ENCODE data around the gene COL9A2. TPM values are rescaled to one million over a fixed set of nuclear protein-coding genes. Genes with fewer than 3 reads are reported as not detected.

COL9A2 gene
- total RNA-seq, 1 donor from 2014 or later: 0.13 TPM

DNA sequence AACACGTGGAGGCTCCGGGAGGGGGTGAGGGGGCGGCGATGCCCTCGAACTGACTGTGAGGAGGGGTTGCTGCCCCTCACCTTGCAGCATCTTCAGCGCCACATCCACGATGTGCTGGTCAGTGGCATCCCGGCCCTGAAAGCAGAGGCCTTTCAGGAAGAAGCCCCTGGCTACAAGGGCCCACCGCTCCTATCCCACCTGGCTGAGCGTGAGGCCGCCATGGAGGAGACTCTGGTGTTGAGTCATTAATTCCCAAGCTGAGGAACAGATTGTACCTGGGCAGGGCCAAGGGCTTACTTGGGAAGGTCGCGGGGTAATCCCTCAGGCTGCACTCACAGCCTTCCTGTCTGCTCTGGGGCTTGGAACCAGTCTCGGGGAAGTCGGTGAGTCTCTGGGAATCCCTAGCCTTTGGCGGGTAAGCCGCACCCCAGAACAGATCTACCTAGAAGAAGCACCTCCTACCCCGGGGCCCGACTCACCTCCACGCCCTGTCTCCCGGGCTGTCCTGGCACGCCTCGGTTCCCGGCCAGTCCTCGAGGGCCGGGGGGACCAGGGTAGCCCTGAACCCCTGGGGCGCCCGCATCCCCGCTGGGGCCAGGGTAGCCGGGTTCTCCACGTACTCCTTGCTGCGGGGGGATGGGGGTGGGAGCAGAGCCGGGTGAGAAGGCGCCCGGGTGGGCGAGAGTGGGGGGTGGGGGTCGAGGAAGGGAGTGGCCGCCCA lies 13.9 kb downstream of the COL9A2 start:
- DNase-seq (ENCODE audit: low read depth, low spot score): no peak

DNA sequence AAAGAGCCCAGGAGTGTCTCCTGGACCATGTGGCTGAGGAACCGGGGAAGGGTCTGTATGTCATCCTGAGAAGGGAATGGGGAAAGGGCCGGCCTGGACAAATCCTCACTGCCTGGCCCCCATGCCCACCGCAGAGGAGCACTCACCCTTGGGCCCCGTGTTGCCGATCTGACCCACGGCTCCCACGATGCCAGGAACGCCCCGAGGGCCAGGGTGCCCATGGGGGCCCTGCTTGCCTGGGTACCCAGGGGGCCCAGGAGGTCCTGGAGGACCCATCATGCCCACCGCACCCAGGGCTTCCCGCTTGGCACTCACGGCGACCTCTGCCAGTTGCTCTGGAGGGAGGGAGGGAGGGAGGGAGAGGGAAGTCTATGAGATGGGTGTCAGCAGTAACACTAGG lies 14.6 kb downstream of the COL9A2 start:
- DNase-seq (ENCODE audit: low read depth, low spot score): no peak

DNA sequence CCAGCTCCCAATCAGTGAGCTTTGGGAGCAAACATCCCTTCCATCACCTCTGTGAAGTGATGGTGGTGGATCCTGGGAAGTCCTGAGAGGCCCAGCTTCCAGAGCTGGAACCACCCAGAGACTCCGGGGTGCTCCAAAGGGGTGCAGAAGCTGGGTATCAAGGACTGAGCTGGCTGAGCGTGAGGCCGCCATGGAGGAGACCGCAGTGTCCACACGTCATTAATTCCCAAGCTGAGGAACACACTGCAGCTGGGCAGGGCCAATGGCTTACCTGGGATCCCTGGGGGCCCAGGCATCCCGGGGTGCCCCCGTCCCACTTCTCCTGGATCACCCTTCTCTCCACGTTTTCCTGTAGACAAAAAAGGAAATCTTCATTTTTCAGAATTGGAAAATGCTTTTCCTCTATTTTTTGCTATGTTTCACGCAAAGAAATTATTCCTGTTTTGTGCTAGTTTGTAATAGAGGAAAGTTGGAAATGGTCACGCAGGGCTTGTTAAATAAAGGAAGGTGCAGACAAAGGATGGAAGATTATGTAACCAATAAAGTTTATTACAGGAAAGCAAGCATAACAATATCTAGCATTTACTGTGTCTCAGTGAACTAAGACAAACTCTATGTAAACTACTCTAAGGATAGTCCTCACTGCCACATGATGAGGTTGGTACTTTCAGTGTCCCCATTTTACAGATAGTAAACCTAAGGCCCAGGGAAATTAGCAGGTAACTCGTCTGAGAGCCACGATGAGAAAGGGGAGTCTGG lies 15.4 kb downstream of the COL9A2 start:
- no peak for DNase-seq (ENCODE audit: low read depth, low spot score)

DNA sequence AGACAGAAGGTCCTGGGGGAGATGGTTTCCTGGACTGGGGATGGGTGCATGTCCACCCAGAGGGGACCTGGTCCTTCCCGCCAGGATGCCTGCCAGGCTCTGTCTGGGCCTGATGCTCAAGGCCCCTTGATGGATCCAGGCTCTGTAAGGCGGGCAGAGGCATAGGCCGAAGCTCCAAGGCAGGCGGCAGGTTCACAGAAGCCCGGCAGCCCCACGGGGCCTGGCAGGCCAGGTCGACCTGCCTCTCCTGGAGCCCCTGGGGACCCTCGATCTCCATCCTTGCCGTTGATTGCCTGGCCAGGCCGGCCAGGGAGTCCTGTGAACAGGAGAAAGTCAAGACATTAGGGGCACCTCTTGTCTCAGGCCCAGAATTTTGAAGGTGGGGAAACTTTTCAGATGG lies 16.0 kb downstream of the COL9A2 start:
- DNase-seq (ENCODE audit: low read depth, low spot score): no peak

DNA sequence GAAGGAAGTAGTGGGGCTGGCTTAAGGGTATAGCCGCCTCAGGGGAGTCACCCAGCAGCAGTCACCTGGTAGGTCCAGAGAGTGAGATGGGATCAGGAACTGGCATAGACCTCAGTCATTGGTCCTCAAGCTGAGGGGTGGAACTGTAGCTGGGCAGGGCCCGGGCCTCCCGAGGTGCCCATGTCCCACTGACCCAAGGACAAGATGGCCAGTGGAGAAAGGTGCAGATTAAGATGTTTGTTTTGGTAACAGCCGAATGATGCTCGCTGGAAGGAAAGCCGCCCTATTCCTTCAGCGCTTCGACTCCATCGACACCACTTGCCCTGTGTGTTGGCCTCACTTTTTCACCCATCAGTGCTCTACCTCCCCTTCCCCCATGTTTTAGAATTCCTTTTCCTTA lies 16.4 kb downstream of the COL9A2 start:
- no peak for DNase-seq (ENCODE audit: low read depth, low spot score)

DNA sequence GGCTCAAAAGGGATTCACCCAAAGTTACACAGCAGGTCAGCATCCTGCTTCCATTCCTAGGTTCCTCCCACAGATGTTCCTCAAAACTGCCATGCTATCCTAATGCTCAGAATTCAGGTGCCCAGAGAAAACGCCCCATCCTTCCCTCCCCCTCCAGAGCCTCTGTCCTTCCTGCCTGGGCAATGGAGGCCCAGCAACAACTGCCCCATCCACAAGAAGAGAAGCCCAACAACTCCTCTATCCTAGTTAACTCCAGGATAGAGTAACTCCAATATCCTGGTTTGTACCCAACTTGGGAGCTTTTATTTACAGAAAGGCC lies 16.9 kb downstream of the COL9A2 start:
- DNase-seq (ENCODE audit: low read depth, low spot score): no peak

DNA sequence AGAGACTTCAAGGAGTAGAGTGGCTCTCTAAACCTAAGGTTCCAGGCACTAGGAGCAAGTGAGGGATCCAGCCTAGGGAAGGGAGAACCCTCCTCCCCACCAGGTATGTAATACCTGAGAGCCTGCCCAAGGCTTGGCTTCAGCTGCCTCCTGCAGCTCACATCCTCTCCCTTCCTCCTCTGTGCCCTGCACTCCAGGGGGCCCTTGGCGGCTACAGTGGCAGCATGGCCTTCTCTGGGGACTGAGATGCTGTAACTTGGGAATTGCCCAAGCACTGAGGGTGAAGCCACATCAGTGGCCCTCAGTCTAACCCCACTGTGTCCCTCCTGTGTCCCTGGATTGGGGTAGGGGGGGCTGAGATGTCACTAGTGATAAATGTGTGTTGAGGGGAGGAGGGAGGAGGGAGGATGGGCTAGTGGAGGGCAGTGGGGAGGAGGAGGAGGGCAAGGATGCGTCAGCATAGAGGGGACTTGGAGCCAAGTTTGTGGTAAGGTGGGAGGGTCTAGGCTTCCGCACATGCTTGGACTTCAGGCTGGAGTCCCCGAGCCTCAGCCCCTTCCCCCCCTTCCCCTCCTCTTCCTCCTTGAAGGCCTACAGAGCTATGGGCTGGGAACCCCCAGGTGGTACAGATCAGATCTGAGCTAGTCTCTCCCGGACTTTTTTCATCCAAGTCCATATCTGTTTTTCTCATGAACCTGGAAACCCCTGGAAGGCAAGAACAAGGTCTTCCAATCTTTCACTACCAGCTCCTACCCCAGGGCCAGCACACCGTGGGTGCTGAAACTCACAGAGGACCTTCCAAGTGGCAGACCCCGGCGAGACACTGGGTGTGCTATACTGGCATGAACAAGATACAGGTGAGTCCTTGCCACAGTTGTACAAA lies 17.5 kb downstream of the COL9A2 start:
- DNase-seq (ENCODE audit: low read depth, low spot score): no peak

DNA sequence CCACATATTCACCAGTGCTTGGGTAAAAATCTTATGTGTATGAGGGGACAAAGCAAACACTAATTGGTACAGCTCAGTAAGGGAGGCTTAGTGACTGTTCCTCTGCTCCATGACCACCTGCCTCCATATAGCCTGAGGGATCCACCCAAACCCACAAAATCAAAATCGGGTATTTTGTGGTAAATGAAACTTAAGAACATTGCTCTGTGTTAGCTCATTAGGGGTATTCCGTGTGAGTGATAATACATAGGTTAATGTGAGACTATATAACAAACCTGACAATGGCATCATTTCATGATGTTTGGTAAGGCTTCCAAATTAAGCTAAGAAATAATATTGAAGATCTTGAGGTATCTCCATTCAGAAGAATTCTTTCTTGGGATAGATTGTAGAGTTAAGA lies 25.8 kb downstream of the COL9A2 start:
- DNase-seq (ENCODE audit: low read depth, low spot score): no peak

DNA sequence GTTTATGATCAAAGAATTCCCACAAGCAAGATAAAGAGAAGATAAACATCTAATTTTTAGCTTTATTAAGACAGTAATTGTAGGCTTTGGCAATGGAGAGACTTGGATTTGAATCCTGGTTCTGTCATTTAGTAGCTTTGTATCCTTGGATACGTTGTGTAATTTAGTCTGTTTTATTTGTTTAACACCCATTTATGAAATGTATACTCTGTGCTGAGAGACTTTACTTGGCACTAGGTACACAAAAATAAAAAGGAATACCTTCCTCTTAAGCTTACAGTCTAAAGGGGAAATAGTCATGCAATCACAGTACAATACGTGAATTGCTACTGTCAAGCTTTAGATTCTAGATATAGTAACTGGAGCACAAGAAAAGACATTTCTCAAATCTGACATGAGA lies 35.2 kb downstream of the COL9A2 start:
- DNase-seq (ENCODE audit: low read depth, low spot score): no peak

DNA sequence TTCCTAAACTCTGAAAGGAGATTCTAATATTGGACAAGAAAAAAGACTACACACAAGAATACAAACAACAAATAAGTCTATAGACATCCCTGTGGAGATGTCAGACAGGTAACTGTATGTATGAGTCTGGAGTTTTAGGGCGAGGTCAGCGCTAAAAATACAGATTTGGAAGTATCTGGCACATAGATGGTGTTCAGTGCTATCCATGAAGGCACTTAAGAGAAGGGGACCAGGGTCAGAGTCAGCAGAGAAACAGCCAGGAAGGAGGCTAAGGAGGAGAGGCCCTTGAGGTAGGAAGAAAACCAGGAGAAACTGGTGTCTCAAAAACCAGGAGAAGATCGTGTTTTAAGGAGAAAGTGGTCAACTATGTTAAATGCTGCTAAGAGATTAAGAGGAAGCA lies 41.0 kb downstream of the COL9A2 start:
- no peak for DNase-seq (ENCODE audit: low read depth, low spot score)

DNA sequence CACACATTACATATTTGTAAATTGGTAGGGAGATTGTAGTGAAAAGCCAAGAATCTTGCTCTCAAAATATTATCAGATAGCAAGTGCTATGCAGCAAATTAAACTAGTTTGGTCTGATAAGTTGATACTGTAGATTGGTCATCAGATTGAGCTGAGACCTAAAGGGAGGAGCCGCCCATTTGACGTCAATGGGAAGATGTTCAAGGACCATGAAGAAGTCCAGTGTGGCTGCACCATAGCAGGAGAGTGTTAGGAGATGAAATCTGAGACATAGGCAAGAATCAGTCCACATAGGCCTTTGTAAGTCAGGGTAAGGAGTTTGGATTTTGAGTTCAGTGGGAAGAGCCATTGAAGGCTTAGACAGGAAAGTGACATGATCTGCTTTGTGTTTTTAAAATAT lies 42.8 kb downstream of the COL9A2 start:
- no peak for DNase-seq (ENCODE audit: low read depth, low spot score)

DNA sequence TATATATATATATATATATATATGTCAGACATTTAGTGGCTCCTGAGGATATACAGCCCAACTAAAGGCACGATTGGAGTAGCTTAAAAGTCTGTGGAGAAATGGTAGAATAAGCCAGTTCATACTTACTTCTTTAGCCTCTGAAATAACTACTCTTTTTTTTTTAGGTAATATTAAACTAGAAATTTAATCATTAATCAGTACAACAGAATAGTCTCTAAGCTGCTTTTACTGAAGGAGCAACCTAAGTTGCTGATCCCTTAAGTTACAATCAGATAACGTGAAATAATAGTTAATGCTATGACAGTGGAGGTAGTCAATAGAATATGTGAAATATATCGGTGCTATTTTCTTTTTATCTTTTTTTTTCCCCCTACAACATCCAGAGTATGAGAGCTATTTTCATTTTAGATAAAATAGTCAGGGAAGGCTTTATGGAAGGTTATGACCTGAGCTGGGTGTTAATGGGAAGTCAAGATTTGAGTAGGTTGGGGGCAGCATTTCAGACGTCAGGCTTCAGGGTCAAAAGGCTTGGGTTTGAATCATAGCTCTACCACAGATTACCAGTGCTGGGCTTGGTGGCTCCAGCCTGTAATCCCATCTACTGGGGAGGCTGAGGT lies 43.4 kb downstream of the COL9A2 start:
- DNase-seq (ENCODE audit: low read depth, low spot score): no peak

DNA sequence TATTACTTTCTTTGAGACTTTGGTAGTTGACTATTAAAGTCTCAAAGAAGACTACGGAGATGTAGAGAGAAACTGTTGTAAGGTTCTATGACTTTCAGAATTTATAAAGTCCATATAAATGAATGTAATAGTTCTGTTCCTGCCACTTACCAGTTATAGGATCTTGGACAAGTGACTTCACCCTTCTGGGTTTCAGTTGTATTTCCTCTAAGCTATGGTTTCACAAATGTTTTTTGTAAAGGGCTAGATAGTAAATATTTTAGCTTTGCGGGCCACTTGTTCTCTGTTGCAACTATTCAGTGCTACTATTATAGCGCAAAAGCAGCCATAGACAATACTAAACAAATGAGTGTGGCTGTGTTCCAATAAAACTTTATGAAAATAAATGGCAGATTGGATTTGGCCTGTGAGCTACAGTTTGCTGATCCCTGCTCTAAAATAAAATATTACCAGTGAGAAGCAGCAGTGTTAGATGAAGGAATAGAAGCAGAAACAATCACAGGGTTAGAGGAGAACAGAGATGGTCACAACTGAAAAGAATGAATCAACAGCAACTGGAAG lies 44.4 kb downstream of the COL9A2 start:
- no peak for DNase-seq (ENCODE audit: low read depth, low spot score)

DNA sequence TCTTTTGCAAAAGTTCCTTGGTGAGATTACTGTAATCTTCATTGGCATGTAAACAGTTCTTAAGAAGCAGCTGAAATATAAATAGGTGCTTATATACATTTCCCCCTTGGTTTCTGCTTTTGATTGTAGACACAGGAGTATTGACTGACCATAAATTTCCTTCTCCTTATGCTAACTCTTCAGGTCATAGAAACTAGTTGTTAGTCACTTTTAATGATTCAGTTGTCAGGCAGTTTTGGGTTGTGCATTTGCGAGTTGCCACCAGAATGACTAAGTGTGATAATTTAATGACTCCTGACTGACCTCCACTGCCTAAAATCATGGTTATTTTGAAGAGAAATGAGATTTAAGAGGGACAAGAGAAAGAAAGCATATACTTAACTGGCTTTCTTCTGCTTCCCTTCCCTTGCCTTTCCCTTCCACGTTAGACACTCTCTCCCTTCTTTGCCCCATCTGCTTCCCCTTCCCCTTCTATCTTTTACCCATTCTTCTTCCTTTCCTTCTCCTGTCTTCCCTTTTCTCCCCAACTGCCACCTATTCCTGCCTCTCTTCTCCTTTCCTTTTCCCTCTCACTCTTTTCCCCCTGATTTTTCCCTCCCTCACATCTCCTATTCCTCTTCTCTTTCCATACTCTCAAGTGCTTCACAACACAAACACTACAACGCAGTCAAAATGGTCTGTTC lies 46.8 kb downstream of the COL9A2 start:
- no peak for DNase-seq (ENCODE audit: low read depth, low spot score)

DNA sequence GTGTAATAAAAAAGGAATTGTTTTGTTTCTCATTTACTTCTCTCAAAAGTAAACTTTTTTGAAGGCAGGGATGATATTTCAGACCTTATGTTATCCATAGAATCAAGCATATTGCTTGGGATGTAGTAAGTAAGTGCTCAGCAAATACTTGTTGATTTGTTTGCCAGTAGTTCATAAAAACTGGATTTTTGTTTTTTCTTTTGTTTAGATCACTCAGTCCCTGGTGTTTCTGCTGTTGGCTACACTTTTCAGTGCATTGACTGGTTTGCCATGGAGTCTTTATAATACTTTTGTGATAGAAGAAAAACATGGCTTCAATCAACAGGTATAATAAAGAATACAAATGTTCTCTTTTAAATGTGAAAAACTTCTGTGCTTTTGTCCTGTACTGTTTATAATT lies 48.9 kb downstream of the COL9A2 start:
- DNase-seq (ENCODE audit: low read depth, low spot score): no peak

DNA sequence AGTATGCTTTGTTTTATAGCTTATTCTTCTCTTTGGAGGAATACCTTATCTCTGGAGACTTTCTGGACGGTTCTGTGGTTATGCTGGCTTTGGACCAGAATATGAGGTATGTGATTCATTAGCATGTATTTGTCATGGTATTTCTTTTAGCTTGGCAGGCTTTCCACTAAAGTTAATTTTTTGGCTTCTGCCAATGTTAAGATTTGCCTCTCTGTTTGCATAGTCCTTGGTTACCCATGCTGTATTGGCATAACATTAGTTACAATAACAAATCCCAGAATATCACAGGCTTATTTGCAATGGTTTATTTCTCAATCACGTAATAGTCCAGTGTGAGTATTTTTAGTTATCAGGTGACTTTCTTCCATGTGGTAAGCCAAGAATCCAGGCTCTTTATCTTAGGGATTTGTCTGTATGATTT lies 49.3 kb downstream of the COL9A2 start:
- peak; percentile 54 for DNase-seq (ENCODE audit: low read depth, low spot score)

DNA sequence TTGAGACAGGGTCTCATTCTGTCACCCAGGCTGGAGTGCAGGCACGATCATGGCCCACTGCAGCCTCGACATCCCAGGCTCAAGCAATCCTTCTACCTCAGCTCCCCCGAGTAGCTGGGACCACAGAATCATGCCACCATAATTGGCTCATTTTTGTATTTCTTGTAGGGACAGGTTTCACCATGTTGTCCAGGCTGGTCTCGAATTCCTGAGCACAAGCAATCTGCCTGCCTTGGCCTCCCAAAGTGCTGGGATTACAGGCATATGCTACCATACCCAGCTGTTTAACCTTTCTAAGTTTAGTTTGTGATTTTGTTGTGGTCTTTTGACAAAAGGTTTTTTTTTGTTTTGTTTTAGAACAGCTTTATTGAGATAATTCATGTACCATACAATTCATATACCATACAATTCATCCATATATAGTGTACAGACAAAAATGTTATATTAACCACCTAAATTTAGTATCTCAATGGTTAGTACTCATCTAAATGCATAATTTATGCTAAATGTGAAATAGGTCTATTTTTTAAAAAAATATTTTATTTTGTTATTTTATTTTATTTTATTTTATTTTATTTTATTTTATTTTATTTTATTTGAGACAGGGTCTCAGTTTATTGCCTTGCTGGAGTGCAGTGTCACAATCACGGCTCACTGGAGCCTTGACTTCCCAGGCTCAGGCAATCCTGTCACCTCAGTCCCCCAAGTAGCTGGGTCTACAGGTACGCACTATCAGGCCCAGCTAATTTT lies 50.1 kb downstream of the COL9A2 start:
- no peak for DNase-seq (ENCODE audit: low read depth, low spot score)

DNA sequence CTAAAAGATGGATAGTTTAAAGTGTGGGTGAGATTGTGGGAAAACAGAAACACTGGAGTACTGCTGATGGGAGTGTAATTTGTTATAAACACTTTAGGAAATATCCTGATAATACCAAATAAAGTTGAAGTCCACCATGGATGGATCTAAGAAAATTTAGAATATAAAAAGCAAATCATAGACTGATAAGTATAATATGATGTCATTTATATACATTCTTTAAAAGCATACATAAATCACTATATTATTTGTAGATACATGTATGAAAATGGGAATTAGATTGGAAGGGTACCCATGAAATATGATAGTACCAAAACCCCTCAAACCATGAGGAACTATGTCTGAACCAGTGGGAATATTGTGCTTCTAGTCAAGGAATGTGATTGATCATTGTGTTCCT lies 51.2 kb downstream of the COL9A2 start:
- no peak for DNase-seq (ENCODE audit: low read depth, low spot score)

DNA sequence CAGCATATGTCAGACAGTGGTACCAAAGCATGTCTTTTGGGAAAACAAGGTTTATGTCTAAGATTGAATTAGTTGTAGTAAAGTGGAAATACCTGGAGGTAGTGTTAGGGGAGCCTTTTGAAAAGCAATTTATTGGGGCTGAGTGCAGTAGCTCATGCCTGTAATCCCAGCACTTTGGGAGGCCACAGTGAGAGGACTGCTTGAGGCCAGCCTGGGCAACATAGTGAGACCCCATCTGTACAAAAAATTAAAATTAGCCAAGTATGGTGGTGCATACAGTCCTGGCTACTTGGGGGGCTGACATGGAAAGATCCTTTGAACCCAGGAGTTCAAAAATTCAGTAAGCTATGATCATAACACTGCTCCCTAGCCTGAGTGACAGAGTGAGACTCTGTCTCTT lies 51.8 kb downstream of the COL9A2 start:
- no peak for DNase-seq (ENCODE audit: low read depth, low spot score)

DNA sequence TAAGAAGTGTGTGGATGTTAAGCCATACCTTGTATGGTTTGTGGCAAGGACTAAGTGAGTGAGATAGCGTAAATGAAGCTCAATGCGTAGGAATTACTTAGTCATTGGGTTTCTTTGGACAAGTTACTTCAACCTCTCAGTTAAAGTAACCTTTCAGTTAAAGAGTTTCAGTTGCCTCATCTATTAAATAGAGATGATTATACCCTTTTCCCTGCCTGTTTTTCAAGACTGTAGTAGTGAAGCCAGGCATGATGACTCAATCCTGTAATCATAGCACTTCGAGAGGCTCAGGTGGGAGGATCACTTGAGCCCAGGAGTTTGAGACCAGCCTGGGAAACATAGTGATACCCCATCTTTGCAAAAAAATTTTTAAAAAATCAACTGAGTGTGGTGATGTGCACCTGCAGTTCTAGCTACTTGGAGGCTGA lies 52.7 kb downstream of the COL9A2 start:
- no peak for DNase-seq (ENCODE audit: low read depth, low spot score)

Measured in pulmonary artery endothelial cell (primary cell).